Esophagus muscularis mucosa (tissue), 4 donors: ENCODE data around the gene HBB. TPM values are rescaled to one million over a fixed set of nuclear protein-coding genes. Genes with fewer than 3 reads are reported as not detected.

ENCODE experiments used
- DNase-seq: peaks from one replicate; pipeline ENCODE4 v3.0.0-alpha.2; 2017; ENCODE audit errors: extremely low spot score
- H3K27ac ChIP-seq, 4 donors: fragments of 200-600 bp; sonication (generic); replicated peaks in 1 of 4; 1 replicate in 3 of 4; 2 replicates in 1 of 4; pipeline ENCODE4 v1.5.1; 2016 to 2019; ENCODE audit warnings: mild to moderate bottlenecking in 1 of 4
- H3K27me3 ChIP-seq, 4 donors: fragments of 200-600 bp; sonication (generic); one replicate each; pipeline versions ENCODE4 v1.5.1 to v1.6.0; 2016 to 2019
- H3K36me3 ChIP-seq, 4 donors: fragments of 200-600 bp; sonication (generic); one replicate each; pipeline ENCODE4 v1.5.1; 2016 to 2019
- H3K4me1 ChIP-seq, 4 donors: fragments of 200-600 bp; sonication (generic); one replicate each; pipeline ENCODE4 v1.5.1; 2016 to 2019
- H3K4me3 ChIP-seq, 4 donors: fragments of 200-600 bp; sonication (generic); 1 replicate in 2 of 4; 2 replicates in 2 of 4; pipeline ENCODE4 v1.5.1; 2016 to 2019; ENCODE audit warnings: mild to moderate bottlenecking in 4 of 4, moderate library complexity in 1 of 4
- H3K9me3 ChIP-seq, 4 donors: fragments of 200-600 bp; sonication (generic); 1 replicate in 3 of 4; 2 replicates in 1 of 4; pipeline ENCODE4 v1.5.1; 2016 to 2019
- CTCF ChIP-seq, 3 experiments: fragments of 200-600 bp in 2 of 3; fragments of 450-650 bp in 1 of 3; sonication (generic) in 2 of 3; IDR thresholded peaks; one replicate each; pipeline ENCODE4 v1.5.1; 2017 to 2019; ENCODE audit warnings: antibody characterized with exemption in 3 of 3, mild to moderate bottlenecking in 2 of 3, moderate library complexity in 1 of 3
- EP300 ChIP-seq: sonication (generic); formaldehyde crosslinking; IDR thresholded peaks from one replicate; pipeline ENCODE4 v1.6.1; 2017; ENCODE audit warnings: antibody characterized with exemption
- POLR2A ChIP-seq: fragments of 450-650 bp; IDR thresholded peaks from one replicate; pipeline ENCODE4 v1.6.1; 2017; ENCODE audit warnings: antibody characterized with exemption, moderate library complexity, mild to moderate bottlenecking, low read depth
- POLR2AphosphoS5 ChIP-seq, 2 donors: sonication (generic); formaldehyde crosslinking; IDR thresholded peaks; one replicate each; pipeline ENCODE4 v1.6.1; 2017; ENCODE audit warnings: antibody characterized with exemption in 2 of 2
- WGBS: methylation state at CpG from one replicate; pipeline ENCODE4 v1.1.5; 2018; 5-methylcytosine and 5-hydroxymethylcytosine counted together
- intact Hi-C: fragments of 100-400 bp; cut with DNase I; formaldehyde crosslinking; loops from one replicate; pipeline ENCODE4 v1.15.1; 2023
- total RNA-seq, 4 donors: library from RNA; depleted of rRNA; stranded (reverse); fragments of >200 nt; gene quantifications; one replicate each; pipeline versions ENCODE4 v1.1.0 to v1.2.1, GENCODE V29; 2016

HBB gene
- total RNA-seq, 4 donors from 2014 or later = 6.6 to 2,785 (median 163) TPM

DNA sequence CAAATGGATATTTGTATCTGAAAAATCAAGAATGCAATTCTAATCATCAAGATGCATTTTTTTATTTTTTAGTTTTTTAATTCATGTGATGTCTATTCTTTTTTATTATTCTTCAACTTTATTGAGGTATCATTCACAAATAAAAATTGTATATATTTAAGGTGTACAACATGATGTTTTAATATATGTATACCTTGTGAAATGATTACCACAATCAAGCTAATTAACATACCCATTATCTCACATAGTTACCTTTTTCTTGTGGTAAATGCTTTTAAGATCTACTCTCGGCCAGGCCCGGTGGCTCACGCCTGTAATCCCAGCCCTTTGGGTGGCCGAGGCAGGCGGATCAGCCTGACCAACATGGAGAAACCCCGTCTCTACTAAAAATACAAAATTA is 3.7 kb downstream of the HBB start:
- Histone ChIP-seq H3K4me3 (no peak overlapping the region), H3K9me3 (no peaks in the 10 kb centered on the region), H3K27me3 (no peaks in the 10 kb centered on the region), H3K27ac (no peak overlapping the region), H3K4me1 (no peaks in the 10 kb centered on the region), H3K36me3 (no peaks in the 10 kb centered on the region)
- TF ChIP-seq POLR2A (no peak), CTCF (IDR thresholded peaks at IDR 0.05) (no peak)
- 82% methylated on average over 6 of the region's 6 CpGs for WGBS
- intact Hi-C loops = no loop called here
- DNase-seq = no peak

DNA sequence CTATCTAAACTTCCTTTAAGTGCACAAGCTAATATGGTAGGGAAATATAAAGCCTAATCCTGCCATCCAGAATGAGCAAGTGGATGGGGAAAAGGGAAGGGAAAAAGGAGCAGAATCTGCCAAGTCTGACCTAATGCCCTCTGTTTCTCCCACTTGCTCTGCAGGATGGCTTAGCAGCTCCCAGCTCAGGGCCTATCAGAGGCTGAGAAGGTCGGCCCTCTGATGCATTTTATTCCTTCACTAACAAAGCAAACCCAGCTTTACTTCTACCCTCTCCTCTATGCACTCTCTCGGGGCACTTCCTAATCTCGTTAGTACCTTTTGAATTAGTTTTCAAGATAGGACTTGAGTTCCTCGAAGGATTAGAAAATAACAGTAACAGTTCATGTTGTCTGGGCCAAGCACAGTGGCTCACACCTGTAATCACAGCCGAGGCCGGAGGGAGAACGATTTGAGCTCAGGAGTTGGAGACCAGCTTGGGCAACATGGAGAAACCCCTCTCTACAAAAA is 16.4 kb downstream of the HBB start:
- Histone ChIP-seq H3K9me3 (no peaks in the 10 kb centered on the region), H3K36me3 (no peaks in the 10 kb centered on the region), H3K4me3 (no peak overlapping the region), H3K4me1 (no peaks in the 10 kb centered on the region), H3K27ac (no peak overlapping the region), H3K27me3 (no peaks in the 10 kb centered on the region)
- TF ChIP-seq CTCF (IDR thresholded peaks at IDR 0.05) = no peak
- TF ChIP-seq POLR2A = no peak
- no peak for TF ChIP-seq EP300
- no peak for TF ChIP-seq POLR2AphosphoS5 (IDR thresholded peaks at IDR 0.05)
- DNase-seq = no peak
- intact Hi-C loops = no loop called here
- WGBS = 59% methylated on average over 7 of the region's 7 CpGs

- H3K4me1 ChIP-seq = no peaks in the 10 kb centered on the region
- DNase-seq = no peak
- 25% methylated on average over 1 of the region's 1 CpG for WGBS
- H3K27me3 ChIP-seq = no peaks in the 10 kb centered on the region
- H3K4me3 ChIP-seq = no peak overlapping the region
- H3K36me3 ChIP-seq = no peaks in the 10 kb centered on the region
- TF ChIP-seq CTCF (IDR thresholded peaks at IDR 0.05) (peak in 2 of 3 experiments; percentile 20 to 34), EP300 (no peak), POLR2AphosphoS5 (IDR thresholded peaks at IDR 0.05) (no peak), POLR2A (no peak)
- intact Hi-C loops = no loop called here
- no peaks in the 10 kb centered on the region for H3K9me3 ChIP-seq
- H3K27ac ChIP-seq = no peak overlapping the region
Measured at GRCh38 chr11:5204787-5205186, 22.1 kb downstream of the HBB start.

DNA sequence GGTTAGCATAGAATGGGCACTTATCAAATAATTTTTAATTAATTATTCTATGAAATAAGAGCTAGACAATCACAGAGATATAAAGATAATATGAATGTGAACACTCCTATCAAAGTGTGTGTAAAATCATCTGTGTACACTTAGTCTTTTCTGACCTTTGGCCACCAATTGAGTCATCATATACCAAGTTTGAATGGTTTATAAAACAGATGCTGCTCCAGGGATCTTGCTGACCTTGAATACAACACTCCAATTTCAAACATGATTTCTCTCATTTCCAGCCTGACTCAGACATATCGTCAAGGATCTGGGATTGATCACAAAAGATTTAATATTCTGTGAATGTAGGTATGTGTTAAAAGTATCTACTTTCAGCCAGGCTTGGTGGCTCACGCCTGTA is 23.5 kb downstream of the HBB start:
- WGBS = 87% methylated on average over 2 of the region's 2 CpGs
- Histone ChIP-seq H3K27me3 (no peaks in the 10 kb centered on the region), H3K9me3 (no peaks in the 10 kb centered on the region), H3K4me3 (no peak overlapping the region), H3K4me1 (no peaks in the 10 kb centered on the region), H3K36me3 (no peaks in the 10 kb centered on the region), H3K27ac (no peak overlapping the region)
- no peak for DNase-seq
- intact Hi-C loops = no loop called here
- TF ChIP-seq CTCF (IDR thresholded peaks at IDR 0.05) (no peak), EP300 (no peak), POLR2A (no peak), POLR2AphosphoS5 (IDR thresholded peaks at IDR 0.05) (no peak)

GRCh38 chr11:5200582-5200981 is 26.3 kb downstream of the HBB start, which contains the start of gene OR51V1:
Gene OR51V1 (minus strand): TSS chr11:5200682. CDS start chr11:5200682, 0 bp downstream.
- H3K9me3 ChIP-seq = no peaks in the 10 kb centered on the region
- no peak for DNase-seq
- 59% methylated on average over 1 of the region's 1 CpG for WGBS
- H3K27me3 ChIP-seq = no peaks in the 10 kb centered on the region
- intact Hi-C loops = no loop called here
- no peak within 1 kb of the TSS for H3K27ac ChIP-seq
- H3K4me3 ChIP-seq = no peak within 1 kb of the TSS
- no peaks in the 10 kb centered on the region for H3K4me1 ChIP-seq
- TF ChIP-seq POLR2AphosphoS5 (IDR thresholded peaks at IDR 0.05) = no peak
- no peak for TF ChIP-seq CTCF (IDR thresholded peaks at IDR 0.05)
- no peak for TF ChIP-seq EP300
- no peak for TF ChIP-seq POLR2A
- H3K36me3 ChIP-seq = no peaks in the 10 kb centered on the region
